Common myeloid progenitor, CD34-positive (primary cell): ENCODE measurements around the gene APOO.

Source experiments
- CTCF ChIA-PET: fragments of 350-600 bp; sonication (Branson Sonifier 250); formaldehyde crosslinking; loops from one replicate; lab custom pipeline; 2021; ENCODE audit warnings: antibody characterized with exemption; lab: Charles Lee
- POLR2A ChIA-PET: fragments of 350-600 bp; sonication (Branson Sonifier 250); formaldehyde crosslinking; loops from one replicate; lab custom pipeline; 2021; ENCODE audit warnings: antibody characterized with exemption; lab: Charles Lee
- DNase-seq, 3 donors: peaks; one replicate each; pipeline versions ENCODE4 v3.0.0 to v3.0.0-alpha.2; 2013
- H3K27ac ChIP-seq, 2 experiments: 1 replicate in 1 of 2; 2 replicates in 1 of 2; pipeline ENCODE4 v1.7.0; 2013; ENCODE audit warnings: inconsistent platforms in 2 of 2, low read length in 2 of 2, mild to moderate bottlenecking in 2 of 2, low read depth in 1 of 2, moderate library complexity in 1 of 2; ENCODE audit not compliant: severe bottlenecking in 2 of 2, insufficient read depth in 1 of 2, poor library complexity in 1 of 2
- H3K27me3 ChIP-seq, 5 experiments: replicated peaks in 2 of 5; 1 replicate in 3 of 5; 2 replicates in 2 of 5; pipeline versions ENCODE4 v1.6.1 to v1.7.0; 2013; ENCODE audit warnings: low read length in 4 of 5, mild to moderate bottlenecking in 2 of 5, moderate library complexity in 2 of 5, inconsistent platforms in 1 of 5; ENCODE audit not compliant: insufficient read depth in 5 of 5, control insufficient read depth in 4 of 5
- H3K36me3 ChIP-seq, 4 experiments: 1 replicate in 2 of 4; 2 replicates in 2 of 4; pipeline versions ENCODE4 v1.6.1 to v1.7.0; 2013; ENCODE audit warnings: low read length in 3 of 4, control low read depth in 1 of 4, mild to moderate bottlenecking in 1 of 4; ENCODE audit not compliant: control insufficient read depth in 4 of 4, insufficient read depth in 4 of 4
- H3K4me1 ChIP-seq, 4 experiments: 1 replicate in 3 of 4; 2 replicates in 1 of 4; pipeline versions ENCODE4 v1.6.1 to v1.7.1; 2013; ENCODE audit warnings: low read length in 3 of 4, mild to moderate bottlenecking in 3 of 4, control low read depth in 1 of 4, inconsistent platforms in 1 of 4, moderate library complexity in 1 of 4; ENCODE audit not compliant: control insufficient read depth in 4 of 4, insufficient read depth in 4 of 4; ENCODE audit errors: control extremely low read depth in 1 of 4
- H3K4me3 ChIP-seq, 7 experiments: 1 replicate in 4 of 7; 2 replicates in 3 of 7; pipeline versions ENCODE4 v1.5.1 to v1.7.0; 2013; ENCODE audit warnings: mild to moderate bottlenecking in 7 of 7, low read length in 6 of 7, moderate library complexity in 6 of 7, inconsistent platforms in 2 of 7, low read depth in 2 of 7, control low read depth in 1 of 7; ENCODE audit not compliant: insufficient read depth in 4 of 7, control insufficient read depth in 1 of 7; ENCODE audit errors: extremely low read depth in 1 of 7
- H3K9me3 ChIP-seq, 5 experiments: 1 replicate in 4 of 5; 2 replicates in 1 of 5; pipeline versions ENCODE4 v1.6.1 to v1.7.1; 2013; ENCODE audit warnings: low read length in 4 of 5, mild to moderate bottlenecking in 2 of 5, inconsistent platforms in 1 of 5, low read depth in 1 of 5, moderate library complexity in 1 of 5; ENCODE audit not compliant: control insufficient read depth in 4 of 5, insufficient read depth in 2 of 5; ENCODE audit errors: control extremely low read depth in 1 of 5
- WGBS: methylation state at CpG from one replicate; pipeline ENCODE4 v1.1.5; 2013; ENCODE audit not compliant: insufficient coverage; 5-methylcytosine and 5-hydroxymethylcytosine counted together

Gene APOO

DNA sequence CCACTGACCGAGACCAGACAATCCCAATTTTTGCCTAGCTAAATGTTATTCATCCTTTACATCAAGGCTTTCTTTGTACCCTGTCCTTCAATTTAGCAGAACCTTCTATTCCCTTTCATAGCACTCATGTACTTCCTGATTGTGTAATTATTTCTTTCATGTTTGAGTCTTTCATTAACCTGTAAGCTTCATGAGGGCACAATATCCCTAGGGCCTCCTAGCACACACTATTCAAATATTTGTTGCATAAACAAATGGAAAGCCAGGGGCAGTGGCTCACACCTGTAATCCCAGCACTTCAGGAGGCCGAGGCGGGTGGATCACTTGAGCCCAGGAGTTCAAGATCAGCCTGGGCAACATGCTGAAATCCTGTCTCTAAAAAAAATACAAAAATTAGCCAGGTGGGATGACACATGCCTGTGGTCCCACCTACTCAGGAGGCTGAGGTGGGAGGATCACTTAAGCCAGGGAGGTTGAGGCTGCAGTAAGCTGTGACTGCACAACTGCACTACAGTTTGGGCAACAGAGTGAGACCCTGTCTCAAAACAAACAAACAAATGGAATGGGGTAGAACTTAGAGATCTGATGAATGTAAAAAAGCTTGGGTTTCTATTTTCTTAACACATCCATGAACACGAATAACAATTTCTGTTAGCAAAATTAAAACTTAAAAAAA, 65.8 kb downstream of the APOO start:
- ChIA-PET CTCF (no interaction called here), POLR2A (no interaction called here)
- WGBS, result 95% methylated on average over 3 of the region's 4 CpGs
- no peaks in the 10 kb centered on the region for H3K36me3 ChIP-seq
- peaks cover 0 to 6% (median 0%) of the 10 kb centered on the region in 5 experiments for H3K27me3 ChIP-seq
- H3K4me1 ChIP-seq, result peaks cover 7 to 40% (median 16%) of the 10 kb centered on the region in 4 experiments
- no peak overlapping the region for H3K27ac ChIP-seq
- H3K9me3 ChIP-seq, result no peaks in the 10 kb centered on the region
- no peak for DNase-seq
- no peak overlapping the region for H3K4me3 ChIP-seq

DNA sequence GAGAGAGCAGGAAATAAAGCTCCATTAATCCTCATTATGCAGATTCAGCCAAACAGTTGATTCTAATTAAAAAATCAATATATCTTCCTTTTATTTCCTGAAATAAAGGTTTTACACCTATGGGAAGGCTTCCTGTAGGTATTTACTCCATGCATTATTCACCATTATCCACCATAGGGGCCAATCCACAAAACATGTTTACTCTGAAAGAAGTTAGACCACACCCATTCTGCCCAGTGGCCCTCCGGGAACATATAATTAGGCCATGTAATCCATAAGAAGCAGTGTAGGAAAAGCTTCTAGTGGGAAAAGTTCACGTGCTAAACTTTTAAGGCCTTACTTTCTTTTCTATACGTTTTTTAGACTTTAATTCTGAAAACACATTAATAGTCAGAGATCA, 67.1 kb downstream of the APOO start:
- H3K36me3 ChIP-seq, result no peaks in the 10 kb centered on the region
- WGBS, result no CpG with 5 or more reads among the region's 3 CpGs
- H3K4me3 ChIP-seq, result no peak overlapping the region
- peaks cover 0 to 6% (median 0%) of the 10 kb centered on the region in 5 experiments for H3K27me3 ChIP-seq
- CTCF ChIA-PET, result interaction anchor here (0.7 kb wide), 1 partner anchor 145 kb away, joined by 3 read pairs; no protein-coding TSS in a partner anchor
- no peak for DNase-seq
- H3K9me3 ChIP-seq, result no peaks in the 10 kb centered on the region
- H3K27ac ChIP-seq, result no peak overlapping the region
- H3K4me1 ChIP-seq, result peaks cover 7 to 39% (median 16%) of the 10 kb centered on the region in 4 experiments
- POLR2A ChIA-PET, result no interaction called here

DNA sequence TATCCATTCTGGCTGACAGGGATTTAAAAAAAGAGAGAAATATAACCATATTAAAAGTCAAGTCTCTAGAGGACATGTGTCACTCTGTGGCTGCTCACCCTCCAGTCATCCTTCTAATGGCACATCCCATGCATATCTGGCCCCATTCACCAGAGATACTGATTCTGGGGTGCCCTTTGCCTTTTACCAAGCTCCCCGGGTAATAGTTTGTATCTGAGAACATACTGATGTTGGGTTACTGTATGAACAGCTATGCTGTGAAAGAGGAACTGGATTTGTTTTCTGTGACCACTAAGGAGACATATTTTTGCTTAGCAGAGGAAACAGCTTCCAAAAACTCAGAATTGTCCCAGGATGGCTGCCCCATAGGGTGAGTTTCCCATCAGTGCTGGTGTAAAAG, 68.8 kb downstream of the APOO start:
- Histone ChIP-seq H3K9me3 (no peaks in the 10 kb centered on the region), H3K4me3 (no peak overlapping the region), H3K27ac (no peak overlapping the region), H3K36me3 (no peaks in the 10 kb centered on the region), H3K4me1 (peaks cover 0 to 24% (median 5%) of the 10 kb centered on the region in 4 experiments), H3K27me3 (peaks cover 0 to 6% (median 0%) of the 10 kb centered on the region in 5 experiments)
- ChIA-PET POLR2A (no interaction called here), CTCF (no interaction called here)
- DNase-seq, result peak in 2 of 3 donors; percentile 31 to 48
- WGBS, result 57% methylated on average over 1 of the region's 1 CpG

DNA sequence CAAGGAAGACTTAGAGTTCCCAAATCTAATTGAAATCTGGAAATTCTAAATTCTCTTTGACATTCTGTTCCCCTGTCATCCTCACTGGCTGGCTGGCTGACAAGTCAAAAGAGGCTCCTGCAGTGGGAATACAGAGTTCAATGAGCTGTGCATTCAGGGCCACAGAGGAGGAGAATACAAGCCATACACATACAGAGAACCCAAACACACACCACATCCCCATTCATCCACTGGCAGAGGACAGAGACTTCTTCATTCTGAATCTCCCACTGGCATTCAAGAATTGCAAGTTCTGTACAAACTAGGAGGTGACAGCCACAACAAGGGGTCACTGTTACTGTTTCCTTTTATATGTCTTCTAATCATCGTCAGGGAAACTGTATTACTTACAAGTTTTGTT, 75.0 kb downstream of the APOO start:
- Histone ChIP-seq H3K27me3 (peaks cover 0 to 3% (median 0%) of the 10 kb centered on the region in 5 experiments), H3K36me3 (no peaks in the 10 kb centered on the region)
- 83% methylated on average over 1 of the region's 1 CpG for WGBS

DNA sequence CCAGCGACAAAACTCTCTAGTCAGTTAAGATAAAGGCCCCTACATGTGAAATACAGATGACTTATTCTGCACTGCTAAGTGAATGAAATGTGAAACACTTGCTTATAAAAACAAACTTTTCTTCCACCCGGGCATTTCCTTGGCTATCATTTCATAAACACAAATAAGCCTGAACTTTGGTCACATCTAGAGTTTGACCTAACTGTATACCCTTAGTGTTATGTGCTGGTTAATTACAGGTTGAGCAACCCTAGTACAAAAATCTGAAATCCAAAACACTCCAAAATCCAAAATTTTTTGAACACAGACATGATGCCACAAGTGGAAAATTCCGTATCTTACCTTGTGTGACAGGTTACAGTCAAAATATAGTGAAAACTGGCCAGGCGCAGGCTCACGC, 78.9 kb downstream of the APOO start:
- DNase-seq, result no peak
- no peaks in the 10 kb centered on the region for H3K36me3 ChIP-seq
- ChIA-PET CTCF (no interaction called here), POLR2A (no interaction called here)
- H3K27ac ChIP-seq, result no peak overlapping the region
- H3K27me3 ChIP-seq, result peaks cover 0 to 3% (median 0%) of the 10 kb centered on the region in 5 experiments
- H3K4me1 ChIP-seq, result no peaks in the 10 kb centered on the region
- no peaks in the 10 kb centered on the region for H3K9me3 ChIP-seq
- no peak overlapping the region for H3K4me3 ChIP-seq
- WGBS, result 100% methylated on average over 3 of the region's 5 CpGs

More for the DNA sequence above, 75.0 kb downstream of the APOO start:
- DNase-seq, result no peak
- H3K9me3 ChIP-seq, result no peaks in the 10 kb centered on the region
- H3K27ac ChIP-seq, result no peak overlapping the region
- no peak overlapping the region for H3K4me3 ChIP-seq
- H3K4me1 ChIP-seq, result no peaks in the 10 kb centered on the region
- CTCF ChIA-PET, result no interaction called here
- POLR2A ChIA-PET, result no interaction called here

DNA sequence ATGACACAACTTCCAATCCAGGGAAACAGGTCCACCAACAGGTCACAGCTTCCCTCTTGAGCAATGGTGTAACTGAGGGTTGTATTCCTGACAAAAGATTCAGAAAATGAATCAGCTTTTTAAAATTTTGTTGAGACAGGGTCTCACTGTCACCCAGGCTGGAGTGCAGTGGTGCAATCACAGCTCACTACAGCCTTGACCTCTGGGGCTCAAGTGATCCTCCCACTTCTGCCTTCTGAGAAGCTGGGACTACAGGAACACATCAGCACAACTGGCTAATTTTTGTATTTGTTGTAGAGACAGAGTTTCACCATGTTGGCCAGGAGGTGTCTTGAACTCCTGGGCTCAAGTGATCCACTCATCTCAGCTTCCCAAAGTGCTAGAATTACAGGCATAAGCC, 81.1 kb downstream of the APOO start:
- CTCF ChIA-PET, result no interaction called here
- H3K4me1 ChIP-seq, result no peaks in the 10 kb centered on the region
- POLR2A ChIA-PET, result no interaction called here
- H3K36me3 ChIP-seq, result no peaks in the 10 kb centered on the region
- no peak overlapping the region for H3K27ac ChIP-seq
- H3K4me3 ChIP-seq, result no peak overlapping the region
- H3K27me3 ChIP-seq, result no peaks in the 10 kb centered on the region
- H3K9me3 ChIP-seq, result no peaks in the 10 kb centered on the region
- DNase-seq, result no peak

DNA sequence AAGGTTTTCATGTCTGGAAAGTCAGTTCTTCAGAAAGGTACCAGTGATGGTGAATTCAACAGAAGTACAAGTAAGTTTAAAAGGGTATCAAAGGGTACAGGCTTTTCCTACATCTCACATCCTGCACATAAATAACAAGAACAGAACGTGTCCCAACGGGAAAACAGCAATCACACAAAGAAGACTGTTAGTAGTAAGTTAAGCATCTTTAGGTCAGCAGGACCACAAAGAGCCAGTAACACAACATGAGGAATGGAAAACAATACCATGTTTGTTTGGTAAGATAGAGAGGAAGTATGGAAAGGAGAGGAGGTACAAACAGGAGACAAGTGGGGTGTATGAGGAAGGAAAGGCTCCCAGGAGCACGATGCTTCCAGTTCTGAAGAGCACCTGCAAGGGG, 81.5 kb downstream of the APOO start:
- ChIA-PET POLR2A (no interaction called here), CTCF (no interaction called here)
- H3K4me3 ChIP-seq, result no peak overlapping the region
- H3K36me3 ChIP-seq, result no peaks in the 10 kb centered on the region
- H3K9me3 ChIP-seq, result no peaks in the 10 kb centered on the region
- no peaks in the 10 kb centered on the region for H3K27me3 ChIP-seq
- H3K4me1 ChIP-seq, result no peaks in the 10 kb centered on the region
- WGBS, result 100% methylated on average over 2 of the region's 3 CpGs
- no peak for DNase-seq
- H3K27ac ChIP-seq, result no peak overlapping the region
